Trophoblast cell (in vitro differentiated cells and primary cell): ENCODE data around the gene TNS3.

Source experiments
- DNase-seq, 2 donors: peaks; one replicate each; pipeline ENCODE4 v3.0.0-alpha.2; 2016
- H2AFZ ChIP-seq: 2 replicates; pipeline ENCODE4 v1.6.1; 2013; ENCODE audit warnings: low read length, moderate library complexity, mild to moderate bottlenecking; ENCODE audit not compliant: insufficient read depth, poor library complexity
- H2AK5ac ChIP-seq: 2 replicates; pipeline ENCODE4 v1.6.1; 2013; ENCODE audit warnings: mild to moderate bottlenecking, low read length
- H2BK120ac ChIP-seq: 2 replicates; pipeline ENCODE4 v1.6.1; 2013; ENCODE audit warnings: low read length, mild to moderate bottlenecking, moderate library complexity; ENCODE audit not compliant: insufficient read depth, poor library complexity
- H2BK12ac ChIP-seq: 2 replicates; pipeline ENCODE4 v1.6.1; 2013; ENCODE audit warnings: mild to moderate bottlenecking, low read length, moderate library complexity
- H2BK5ac ChIP-seq: 2 replicates; pipeline ENCODE4 v1.6.1; 2013; ENCODE audit warnings: low read length, low read depth, moderate library complexity, mild to moderate bottlenecking; ENCODE audit not compliant: poor library complexity
- H3K14ac ChIP-seq: 2 replicates; pipeline ENCODE4 v1.6.1; 2013; ENCODE audit warnings: mild to moderate bottlenecking, low read length
- H3K18ac ChIP-seq: 2 replicates; pipeline ENCODE4 v1.6.1; 2013; ENCODE audit warnings: mild to moderate bottlenecking, low read length
- H3K23ac ChIP-seq: 2 replicates; pipeline ENCODE4 v1.6.1; 2013; ENCODE audit warnings: low read length
- H3K27ac ChIP-seq: 2 replicates; pipeline ENCODE4 v1.5.1; 2013; ENCODE audit warnings: low read depth, mild to moderate bottlenecking, inconsistent platforms, low read length, moderate library complexity
- H3K27me3 ChIP-seq: 2 replicates; pipeline ENCODE4 v1.6.1; 2013; ENCODE audit warnings: inconsistent platforms, mild to moderate bottlenecking, low read length, moderate library complexity; ENCODE audit not compliant: insufficient read depth
- H3K36me3 ChIP-seq, 2 experiments: 1 replicate in 1 of 2; 2 replicates in 1 of 2; pipeline ENCODE4 v1.6.1; 2013; ENCODE audit warnings: low read length in 2 of 2, mild to moderate bottlenecking in 2 of 2, moderate library complexity in 1 of 2; ENCODE audit not compliant: insufficient read depth in 2 of 2, control insufficient read depth in 1 of 2
- H3K4ac ChIP-seq: 2 replicates; pipeline ENCODE4 v1.6.1; 2013; ENCODE audit warnings: low read depth, mild to moderate bottlenecking, low read length, moderate library complexity
- H3K4me1 ChIP-seq, 2 experiments: 1 replicate in 1 of 2; 2 replicates in 1 of 2; pipeline ENCODE4 v1.6.1; 2013; ENCODE audit warnings: low read length in 2 of 2, mild to moderate bottlenecking in 2 of 2, moderate library complexity in 1 of 2; ENCODE audit not compliant: insufficient read depth in 2 of 2, control insufficient read depth in 1 of 2
- H3K4me2 ChIP-seq: 2 replicates; pipeline ENCODE4 v1.6.1; 2013; ENCODE audit warnings: inconsistent platforms, mild to moderate bottlenecking, low read length, moderate library complexity
- H3K4me3 ChIP-seq: 2 replicates; pipeline ENCODE4 v1.5.1; 2013; ENCODE audit warnings: mild to moderate bottlenecking, low read depth, low read length, inconsistent platforms
- H3K79me1 ChIP-seq: one replicate; pipeline ENCODE4 v1.6.1; 2013; ENCODE audit warnings: low read length
- H3K79me2 ChIP-seq: 2 replicates; pipeline ENCODE4 v1.6.1; 2013; ENCODE audit warnings: low read length, mild to moderate bottlenecking; ENCODE audit not compliant: control insufficient read depth, insufficient read depth, poor library complexity
- H3K9ac ChIP-seq: 2 replicates; pipeline ENCODE4 v1.6.1; 2013; ENCODE audit warnings: mild to moderate bottlenecking, low read length
- H3K9me3 ChIP-seq: 2 replicates; pipeline ENCODE4 v1.6.1; 2013; ENCODE audit warnings: low read depth, mild to moderate bottlenecking, control low read depth, inconsistent platforms, low read length; ENCODE audit not compliant: insufficient read depth
- H4K12ac ChIP-seq: 2 replicates; pipeline ENCODE4 v1.6.1; 2013; ENCODE audit warnings: low read depth, mild to moderate bottlenecking, low read length, moderate library complexity
- H4K8ac ChIP-seq: 2 replicates; pipeline ENCODE4 v1.6.1; 2013; ENCODE audit warnings: low read depth, mild to moderate bottlenecking, low read length, moderate library complexity
- H4K91ac ChIP-seq: one replicate; pipeline ENCODE4 v1.6.1; 2013; ENCODE audit warnings: low read depth, mild to moderate bottlenecking, low read length, moderate library complexity
- WGBS: extraction: QIAGEN DNeasy Blood & Tissue Kit; methylation state at CpG from one replicate; pipeline ENCODE4 v1.1.7; 2013; ENCODE audit warnings: missing lambda C conversion rate; ENCODE audit not compliant: insufficient read length, insufficient coverage; ENCODE audit errors: extremely low coverage; 5-methylcytosine and 5-hydroxymethylcytosine counted together

The TNS3 gene

DNA sequence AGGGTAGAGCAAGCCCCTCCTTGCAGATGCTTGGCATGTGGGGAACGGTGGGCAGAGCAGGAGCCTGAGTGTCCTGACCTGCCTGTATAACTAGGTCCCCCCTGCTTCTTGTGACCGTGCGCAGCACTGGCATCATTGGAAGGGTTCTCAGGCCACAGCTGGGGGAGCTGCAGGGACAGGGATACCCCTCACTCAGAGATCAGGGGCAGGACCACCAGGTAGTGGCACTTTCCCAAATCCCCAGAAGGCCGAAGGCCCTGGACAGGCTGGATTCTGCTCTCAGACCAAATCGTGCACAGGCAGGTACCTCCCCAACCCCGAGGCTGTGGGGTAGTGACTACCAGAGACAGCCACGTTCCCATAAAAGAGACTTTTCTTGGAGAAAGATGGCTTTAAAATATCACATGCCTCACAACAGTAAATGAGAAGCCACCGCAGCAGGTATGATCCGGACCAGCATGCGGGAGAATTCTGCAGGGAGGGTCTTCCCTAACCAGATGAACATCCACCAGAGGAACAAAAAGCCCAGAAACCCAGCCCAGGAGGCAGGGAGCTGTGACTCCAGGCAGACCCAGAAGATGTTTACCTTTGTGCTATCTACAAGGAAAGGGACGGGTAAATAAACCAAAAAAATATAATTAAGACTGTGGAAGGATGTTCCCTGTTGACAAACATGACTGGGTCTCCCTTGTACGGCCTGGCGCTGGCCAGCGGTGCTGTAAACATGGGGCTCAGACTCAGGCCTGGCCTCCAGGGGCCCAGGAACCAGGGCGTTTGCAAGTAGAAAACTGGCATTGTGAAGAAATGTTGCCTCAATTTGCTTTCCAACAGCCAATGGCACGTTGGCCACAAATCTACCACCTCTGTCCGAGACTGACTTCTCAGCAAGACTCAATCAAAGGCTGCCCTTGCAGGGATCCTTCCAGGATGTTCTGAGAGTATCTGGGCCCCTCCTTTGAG, 180.0 kb downstream of the TNS3 start:
- Histone ChIP-seq H3K36me3 (peaks cover 50 to 60% of the 10 kb centered on the region in 2 experiments), H3K4me1 (no peaks in the 10 kb centered on the region), H3K4me3 (peak overlapping the region; percentile 23), H2AK5ac (no peak overlapping the region), H3K79me1 (peaks cover 10% of the 10 kb centered on the region), H2AFZ (no peak overlapping the region), H3K27me3 (no peaks in the 10 kb centered on the region), H3K14ac (peak overlapping the region; percentile 56), H4K91ac (peak overlapping the region; percentile 32), H3K79me2 (no peaks in the 10 kb centered on the region), H3K23ac (no peak overlapping the region), H4K8ac (no peak overlapping the region), H2BK120ac (peak overlapping the region; percentile 53), H2BK5ac (peak overlapping the region; percentile 64), H3K9ac (no peak overlapping the region), H3K27ac (peak overlapping the region; percentile 43), H2BK12ac (peak overlapping the region; percentile 68), H3K4ac (peak overlapping the region; percentile 14), H3K4me2 (no peak overlapping the region), H3K18ac (peak overlapping the region; percentile 65), H3K9me3 (no peaks in the 10 kb centered on the region), H4K12ac (peak overlapping the region; percentile 32)
- no CpG with 5 or more reads among the region's 17 CpGs for WGBS
- no peak for DNase-seq

DNA sequence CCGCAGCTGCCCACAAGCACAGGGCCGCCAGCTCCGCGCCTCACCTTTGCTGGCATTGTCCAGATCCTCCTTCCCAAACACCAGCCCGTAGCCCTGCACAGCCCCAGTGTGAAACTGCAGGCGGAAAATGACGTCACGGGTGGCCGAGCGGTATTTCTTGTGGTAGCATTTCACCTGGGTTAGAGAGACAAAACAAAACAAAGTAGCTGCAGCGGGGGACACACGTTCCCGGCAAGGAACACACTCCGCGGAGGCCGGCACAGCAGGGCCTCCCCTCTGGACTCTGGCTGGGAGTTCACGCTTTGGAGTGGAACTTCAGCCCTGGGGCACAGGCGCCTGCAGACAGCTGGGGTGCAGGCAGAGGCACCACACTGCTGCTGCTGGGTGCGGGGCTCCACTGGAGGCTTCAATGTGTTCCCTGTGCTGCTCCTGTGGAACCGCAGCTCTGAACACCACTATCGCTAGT, 181.1 kb downstream of the TNS3 start:
- Histone ChIP-seq H4K8ac (no peak overlapping the region), H4K91ac (no peak overlapping the region), H2AFZ (no peak overlapping the region), H3K4me3 (no peak overlapping the region), H3K27ac (peak overlapping the region; percentile 54), H3K4me2 (no peak overlapping the region), H2BK5ac (peak overlapping the region; percentile 12), H3K9ac (peak overlapping the region; percentile 22), H2BK12ac (no peak overlapping the region), H2BK120ac (peak overlapping the region; percentile 36), H3K9me3 (no peaks in the 10 kb centered on the region), H3K79me2 (no peaks in the 10 kb centered on the region), H3K4ac (no peak overlapping the region), H2AK5ac (no peak overlapping the region), H3K79me1 (peaks cover 8% of the 10 kb centered on the region), H4K12ac (no peak overlapping the region), H3K36me3 (peaks cover 49 to 59% of the 10 kb centered on the region in 2 experiments), H3K14ac (no peak overlapping the region), H3K4me1 (no peaks in the 10 kb centered on the region), H3K18ac (no peak overlapping the region), H3K27me3 (no peaks in the 10 kb centered on the region), H3K23ac (peak overlapping the region; percentile 74)
- no CpG with 5 or more reads among the region's 21 CpGs for whole genome bisulfite sequencing
- peak; percentile 16 to 39 for DNase-seq

DNA sequence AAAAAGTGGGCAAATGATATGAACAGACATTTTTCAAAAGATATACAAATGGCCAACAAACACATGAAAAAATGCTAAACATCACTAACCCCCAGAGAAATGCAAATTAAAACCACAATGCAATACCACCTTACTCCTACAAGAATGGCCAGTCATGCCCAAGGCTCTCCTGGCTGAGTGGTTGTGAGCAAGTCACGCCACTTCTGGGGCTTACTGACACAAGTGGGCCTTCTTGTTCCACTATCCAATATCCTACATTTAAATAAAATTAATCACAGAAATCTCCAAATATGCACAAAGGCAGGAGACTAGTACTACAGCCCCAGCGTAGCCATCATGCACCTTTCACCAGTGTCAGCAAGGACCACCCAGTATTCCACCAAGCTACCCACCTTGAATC, 181.9 kb downstream of the TNS3 start:
- Histone ChIP-seq H3K27ac (no peak overlapping the region), H4K8ac (no peak overlapping the region), H4K12ac (no peak overlapping the region), H3K79me1 (peaks cover 8% of the 10 kb centered on the region), H3K4me2 (no peak overlapping the region), H3K23ac (no peak overlapping the region), H3K9me3 (no peaks in the 10 kb centered on the region), H3K14ac (no peak overlapping the region), H3K4ac (peak overlapping the region; percentile 30), H2AFZ (no peak overlapping the region), H3K36me3 (peaks cover 51 to 59% of the 10 kb centered on the region in 2 experiments), H2BK120ac (no peak overlapping the region), H2BK12ac (no peak overlapping the region), H3K9ac (no peak overlapping the region), H2BK5ac (no peak overlapping the region), H2AK5ac (no peak overlapping the region), H4K91ac (no peak overlapping the region), H3K4me1 (no peaks in the 10 kb centered on the region), H3K18ac (no peak overlapping the region), H3K4me3 (no peak overlapping the region), H3K79me2 (no peaks in the 10 kb centered on the region), H3K27me3 (no peaks in the 10 kb centered on the region)
- no CpG with 5 or more reads among the region's 2 CpGs for WGBS
- no peak for DNase-seq

DNA sequence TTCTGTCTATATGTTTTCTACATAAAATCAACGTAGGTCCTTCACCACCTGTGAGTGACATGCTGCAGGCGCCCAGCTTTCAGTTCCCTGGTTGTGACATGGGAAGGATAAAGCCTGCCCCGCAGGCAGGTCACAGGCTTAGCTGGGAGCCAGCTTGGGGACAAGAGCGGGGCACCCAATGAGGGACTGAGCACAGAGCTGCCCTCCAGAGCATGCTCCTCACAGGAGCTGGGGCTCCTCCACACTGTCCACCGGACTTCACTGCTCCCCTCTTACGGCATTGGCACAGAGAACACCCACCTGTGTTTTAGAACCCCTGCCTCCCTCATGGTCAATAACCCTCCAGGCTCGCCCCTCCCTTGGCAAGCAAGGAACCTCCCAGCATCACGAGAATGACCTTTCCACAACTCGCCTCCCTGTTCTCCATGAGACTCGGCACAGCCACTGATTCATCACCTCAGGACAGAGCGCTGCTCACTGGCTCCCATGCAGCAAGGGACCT, 187.1 kb downstream of the TNS3 start:
- Histone ChIP-seq H2BK12ac (no peak overlapping the region), H4K91ac (no peak overlapping the region), H2AK5ac (no peak overlapping the region), H3K36me3 (peaks cover 65 to 70% of the 10 kb centered on the region in 2 experiments), H3K27me3 (no peaks in the 10 kb centered on the region), H4K8ac (no peak overlapping the region), H2BK5ac (no peak overlapping the region), H3K27ac (no peak overlapping the region), H3K79me2 (no peaks in the 10 kb centered on the region), H3K4ac (no peak overlapping the region), H3K14ac (no peak overlapping the region), H3K4me2 (no peak overlapping the region), H2BK120ac (no peak overlapping the region), H3K4me1 (no peaks in the 10 kb centered on the region), H3K4me3 (no peak overlapping the region), H2AFZ (no peak overlapping the region), H3K9me3 (no peaks in the 10 kb centered on the region), H3K9ac (no peak overlapping the region), H3K79me1 (no peaks in the 10 kb centered on the region), H3K23ac (no peak overlapping the region), H3K18ac (no peak overlapping the region), H4K12ac (no peak overlapping the region)
- no CpG with 5 or more reads among the region's 11 CpGs for WGBS
- no peak for DNase-seq
